ENCODE measurements around the gene GOLGA6L7.

GRCh38 chr15:28887339-28888174 is 39.1 kb upstream of the GOLGA6L7 start:
- TF ChIP-seq CTCF (IDR thresholded peaks at IDR 0.05; ENCODE audit: poor library complexity, severe bottlenecking), result no peak
- no peak for TF ChIP-seq TAF1 (IDR thresholded peaks at IDR 0.05; ENCODE audit: low read depth)
- no peak for TF ChIP-seq POLR2AphosphoS5 (IDR thresholded peaks at IDR 0.05)
- TF ChIP-seq REST (IDR thresholded peaks at IDR 0.05; ENCODE audit: borderline replicate concordance), result no peak
- TF ChIP-seq SMC3 (conservative IDR thresholded peaks at IDR 0.05; ENCODE audit: poor library complexity), result no peak
- TF ChIP-seq EP300 (conservative IDR thresholded peaks at IDR 0.05; ENCODE audit: poor library complexity, severe bottlenecking), result no peak
- TF ChIP-seq EZH2 (IDR thresholded peaks at IDR 0.05; ENCODE audit: borderline replicate concordance, insufficient read depth, low read length, poor library complexity, severe bottlenecking), result no peak
- no peak for TF ChIP-seq RAD21 (conservative IDR thresholded peaks at IDR 0.05)
